GM21529 (cell line): ENCODE measurements around the gene ZNF516.

Experiments
- ATAC-seq: cut with Tn5 transposase; IDR thresholded peaks from one replicate; pipeline ENCODE4 v1.9.1; 2021; ENCODE audit not compliant: unreplicated experiment

The ZNF516 gene

GRCh38 chr18:76491776-76492668 is 3.0 kb downstream of the ZNF516 start:
- no peak for ATAC-seq

- no peak for ATAC-seq
Measured at GRCh38 chr18:76491473-76491775, 3.6 kb downstream of the ZNF516 start.

DNA sequence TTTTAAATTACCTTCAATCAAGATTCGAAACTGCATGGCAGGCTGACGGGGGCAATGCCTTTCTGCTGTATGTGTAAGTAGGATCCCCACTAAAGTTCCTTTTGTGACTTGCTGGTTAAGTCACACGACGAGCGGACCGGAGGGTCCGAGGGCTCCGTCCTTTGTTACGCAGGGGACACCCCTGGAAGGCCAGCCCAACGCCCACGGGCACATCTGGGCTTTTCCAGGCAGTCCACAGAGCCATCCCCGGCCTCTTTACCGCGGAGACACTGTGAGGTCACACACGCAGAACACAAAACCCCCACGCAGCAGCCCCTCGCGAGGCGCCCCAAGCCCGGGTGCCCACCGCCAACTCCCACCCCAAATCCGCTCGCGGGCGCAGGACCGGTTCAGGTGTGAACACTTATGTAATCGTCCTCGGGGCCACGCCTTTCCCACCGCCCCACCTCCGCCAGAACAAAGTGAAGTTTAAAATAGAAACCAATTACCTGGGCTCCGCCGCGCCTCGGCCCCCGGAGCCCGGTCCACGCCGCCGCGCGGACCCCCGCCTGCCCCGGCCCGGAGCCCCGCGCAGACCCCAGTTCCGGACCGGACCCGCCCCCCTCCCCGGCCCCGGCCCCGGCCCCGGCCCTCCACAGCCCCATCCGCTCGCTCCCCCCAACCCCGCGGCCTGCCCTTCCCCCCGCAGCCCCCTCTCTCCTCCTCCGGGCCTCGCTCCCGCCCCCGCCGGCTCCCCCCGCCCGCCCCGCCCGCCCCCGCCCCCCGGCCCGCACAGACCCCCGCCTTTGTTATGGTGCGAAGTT is 4.2 kb downstream of the ZNF516 start:
- no peak for ATAC-seq

- ATAC-seq, result no peak
Measured at GRCh38 chr18:76490033-76490432, 5.0 kb downstream of the ZNF516 start.

DNA sequence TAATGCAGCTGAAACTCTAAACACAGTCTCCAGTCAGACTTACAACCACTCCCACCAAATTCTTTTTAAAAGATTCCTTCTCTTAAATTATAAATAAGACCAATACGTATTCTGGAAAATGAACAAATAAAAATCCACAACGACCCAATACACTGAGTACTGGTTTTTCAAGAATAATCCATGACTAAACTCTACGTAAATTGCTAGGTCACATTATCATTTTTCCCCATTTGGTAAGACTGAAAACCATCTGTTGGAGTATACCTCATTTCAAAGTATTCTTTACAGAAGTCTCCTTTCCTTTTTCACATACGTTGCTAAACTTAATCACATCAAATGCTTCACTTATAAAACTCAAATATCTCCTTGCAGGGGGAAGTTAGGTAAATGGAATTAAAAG is 6.0 kb downstream of the ZNF516 start:
- no peak for ATAC-seq

GRCh38 chr18:76488190-76488589 is 6.9 kb downstream of the ZNF516 start:
- no peak for ATAC-seq

DNA sequence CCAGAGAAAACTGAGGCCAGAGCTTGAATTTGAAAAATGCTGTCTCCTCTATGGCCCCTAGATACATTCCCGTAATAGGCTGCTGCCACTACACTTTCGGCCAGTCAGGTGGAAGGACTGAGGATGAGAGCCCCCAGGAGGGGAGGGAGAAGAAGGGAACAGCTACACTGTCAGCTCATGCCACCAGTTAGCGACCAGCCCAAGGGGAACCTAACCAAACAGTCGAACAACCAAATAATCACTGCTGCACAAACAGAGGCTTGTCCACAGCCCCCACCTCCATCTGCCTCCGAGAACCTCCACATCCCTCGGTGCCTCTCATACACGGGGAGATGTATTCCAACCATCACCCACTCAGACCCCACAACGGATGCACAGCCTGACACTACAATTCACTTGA is 7.3 kb downstream of the ZNF516 start:
- no peak for ATAC-seq

DNA sequence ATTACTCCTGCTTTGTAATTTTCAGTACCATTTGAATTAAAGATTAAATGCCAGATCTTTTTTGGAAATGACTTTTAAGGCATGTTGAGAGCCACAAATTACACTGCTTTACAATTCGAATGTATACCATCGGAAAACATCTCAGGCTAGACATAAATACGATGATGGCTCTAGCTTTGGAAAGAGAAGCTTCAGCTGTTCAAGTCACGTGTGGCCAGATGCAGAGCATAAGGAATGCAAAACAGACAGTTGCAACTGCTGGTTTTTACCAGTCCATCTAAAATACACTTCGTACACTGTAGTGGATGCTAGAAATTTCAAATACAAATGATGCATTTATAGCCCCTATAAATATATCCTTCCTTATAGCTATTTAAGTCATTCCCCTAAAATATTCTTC is 8.0 kb downstream of the ZNF516 start:
- no peak for ATAC-seq

DNA sequence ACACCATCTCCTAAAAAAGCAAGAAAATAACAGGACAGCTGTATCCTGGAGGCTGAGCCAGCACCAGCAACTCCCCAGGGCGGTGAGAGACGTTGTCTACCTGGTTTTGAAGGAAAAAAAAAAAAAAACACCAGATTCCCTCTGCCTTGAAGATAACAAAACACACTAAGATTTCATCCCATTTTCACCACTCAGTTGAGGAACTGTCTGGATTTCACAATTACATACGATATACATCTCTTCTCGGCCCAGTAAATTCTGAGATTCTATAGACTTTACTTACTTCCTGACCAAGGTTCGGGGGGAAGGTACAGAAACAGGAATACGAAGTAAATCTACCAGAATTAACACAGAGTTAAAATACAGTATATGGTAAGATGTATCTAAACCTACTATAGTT is 8.5 kb downstream of the ZNF516 start:
- ATAC-seq, result no peak

DNA sequence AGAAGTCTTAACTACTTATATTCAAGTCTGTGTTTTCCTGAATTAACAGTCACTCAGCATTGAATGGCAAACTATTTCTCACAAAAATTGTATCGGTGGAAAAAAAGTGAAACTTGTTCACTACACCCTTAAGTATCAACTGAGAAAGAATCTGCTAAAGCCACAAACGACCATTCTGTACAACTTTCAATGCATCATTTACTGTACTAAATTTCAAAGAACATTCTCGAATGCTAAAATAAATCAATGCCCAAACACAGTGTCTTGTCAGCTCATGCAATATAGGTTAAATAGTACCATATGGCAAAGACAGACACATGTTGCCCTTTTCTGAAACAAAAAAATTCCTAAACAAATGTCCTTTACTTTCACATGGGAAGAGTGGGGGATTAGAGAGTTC is 9.0 kb downstream of the ZNF516 start:
- no peak for ATAC-seq

GRCh38 chr18:76484749-76485387 is 10.2 kb downstream of the ZNF516 start:
- peak; percentile 55 for ATAC-seq

- ATAC-seq, result no peak
Measured at GRCh38 chr18:76483780-76484179, 11.3 kb downstream of the ZNF516 start.

- ATAC-seq, result no peak
Measured at GRCh38 chr18:76482971-76483691, 11.9 kb downstream of the ZNF516 start.

GRCh38 chr18:76482267-76482666 is 12.8 kb downstream of the ZNF516 start:
- no peak for ATAC-seq

DNA sequence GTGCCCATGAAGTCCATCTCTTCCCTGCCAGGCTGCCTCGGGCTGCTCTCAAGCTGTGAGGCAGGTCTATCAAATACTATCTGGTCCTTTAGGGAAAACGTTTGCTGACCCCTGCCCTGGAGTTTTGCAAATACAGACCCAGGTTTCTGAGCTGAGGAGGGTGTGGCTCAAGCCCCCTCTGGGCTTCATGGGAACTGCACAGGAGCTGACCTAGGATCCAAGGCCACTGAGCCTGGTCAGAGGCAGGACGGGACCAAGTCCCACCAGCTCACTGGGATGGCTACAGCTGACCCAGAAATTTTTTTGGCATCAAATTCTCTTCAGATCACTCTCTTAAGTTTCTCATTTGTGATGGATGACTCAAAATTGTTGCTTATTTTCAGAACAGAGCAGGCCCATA is 14.1 kb downstream of the ZNF516 start:
- no peak for ATAC-seq

GRCh38 chr18:76479351-76480238 is 15.4 kb downstream of the ZNF516 start:
- ATAC-seq, result no peak

GRCh38 chr18:76476665-76477561 is 18.1 kb downstream of the ZNF516 start:
- no peak for ATAC-seq

DNA sequence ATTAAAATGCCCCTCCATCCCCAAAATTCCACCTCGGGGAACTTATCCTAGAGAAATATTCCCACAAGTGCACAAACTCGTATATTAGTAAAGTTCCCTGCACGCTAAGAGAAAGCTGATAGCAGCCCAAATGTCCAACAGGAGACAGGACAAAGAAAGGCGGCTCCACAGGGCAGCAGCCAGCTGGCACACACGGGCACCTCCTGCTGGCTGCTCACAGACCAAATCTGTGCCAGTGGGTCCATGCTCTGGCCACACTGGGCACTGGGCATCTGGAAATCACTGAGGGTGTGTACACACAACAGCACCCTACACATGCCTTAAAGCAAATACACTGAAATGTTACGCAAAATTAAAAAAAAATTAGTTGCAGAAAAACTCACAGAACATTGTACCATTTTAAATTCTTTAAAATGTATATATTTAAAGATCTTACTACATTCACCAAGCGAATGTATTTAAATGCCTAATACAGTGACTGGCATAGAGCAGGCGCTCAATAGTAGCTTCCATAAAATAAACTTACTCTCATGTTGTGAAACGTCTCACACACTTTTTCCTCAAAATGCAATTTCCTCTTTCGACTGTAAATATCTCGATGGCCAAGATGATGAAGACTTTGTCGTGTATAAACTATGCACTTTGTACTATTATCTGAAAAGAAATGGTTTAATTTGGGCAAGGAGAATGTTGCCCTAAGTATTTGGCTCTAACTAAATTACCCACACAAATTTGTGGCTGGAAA is 19.4 kb downstream of the ZNF516 start:
- ATAC-seq, result no peak

DNA sequence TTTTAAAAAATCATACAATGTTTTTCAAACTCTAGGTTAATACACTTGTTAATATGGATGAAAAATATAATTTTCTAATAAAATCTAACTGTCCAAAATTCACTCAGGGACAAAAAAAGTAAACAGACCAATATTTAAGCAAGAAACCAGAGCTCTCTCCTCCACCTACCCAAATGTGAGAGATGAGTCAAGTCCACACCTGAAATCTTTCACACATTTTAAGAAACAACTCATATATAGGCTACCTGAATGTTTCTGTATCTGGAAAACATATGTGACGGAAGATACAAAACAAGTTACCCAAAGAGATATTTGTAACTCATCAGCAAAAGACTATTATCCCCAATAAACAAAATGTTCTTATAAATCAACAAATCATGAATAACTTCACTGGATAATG is 20.2 kb downstream of the ZNF516 start:
- no peak for ATAC-seq
